HepG2 (cell line): ENCODE measurements around the gene UBALD1. TPM values are rescaled to one million over a fixed set of nuclear protein-coding genes. Genes with fewer than 3 reads are reported as not detected.
A peak's percentile ranks its signal among the peaks of the same experiment; 100 is the strongest.

Experiments
- HIVEP1 ChIP-seq: sonication (generic); formaldehyde crosslinking; IDR thresholded peaks from 2 replicates; pipeline ENCODE4 v1.4.0; 2020; ENCODE audit warnings: mild to moderate bottlenecking, missing genetic modification reagents
- HNF4A ChIP-seq: sonication (generic); formaldehyde crosslinking; IDR thresholded peaks from 2 replicates; pipeline ENCODE4 v1.4.0; 2020; ENCODE audit warnings: missing genetic modification reagents
- JUNB ChIP-seq: sonication (generic); formaldehyde crosslinking; IDR thresholded peaks from 2 replicates; pipeline ENCODE4 v1.8.0; 2022; ENCODE audit warnings: missing genetic modification reagents, mild to moderate bottlenecking, borderline replicate concordance
- NR1H2 ChIP-seq: sonication (generic); formaldehyde crosslinking; IDR thresholded peaks from 2 replicates; pipeline ENCODE4 v1.8.1; 2022; ENCODE audit warnings: low read depth, missing genetic modification reagents, borderline replicate concordance
- SIX1 ChIP-seq: sonication (generic); formaldehyde crosslinking; IDR thresholded peaks from 2 replicates; pipeline ENCODE4 v1.4.0; 2020; ENCODE audit warnings: missing genetic modification reagents, borderline replicate concordance
- SNAI1 ChIP-seq: sonication (generic); formaldehyde crosslinking; IDR thresholded peaks from 2 replicates; pipeline ENCODE4 v1.5.0; 2020; ENCODE audit warnings: mild to moderate bottlenecking, missing genetic modification reagents, borderline replicate concordance
- SRSF1 ChIP-seq: fragments of 200-400 bp; formaldehyde crosslinking; optimal IDR thresholded peaks from 2 replicates; pipeline ENCODE3; 2017; ENCODE audit warnings: mild to moderate bottlenecking, low read depth, low read length, moderate library complexity
- TAF1 ChIP-seq: sonication (generic); formaldehyde crosslinking; IDR thresholded peaks from 2 replicates; pipeline ENCODE4 v1.4.0; 2020; ENCODE audit warnings: missing genetic modification reagents
- THYN1 ChIP-seq: sonication (generic); formaldehyde crosslinking; IDR thresholded peaks from 2 replicates; pipeline ENCODE4 v1.8.1; 2023; ENCODE audit warnings: low read depth, mild to moderate bottlenecking, moderate library complexity, missing genetic modification reagents, borderline replicate concordance
- XBP1 ChIP-seq: sonication (generic); formaldehyde crosslinking; IDR thresholded peaks from 2 replicates; pipeline ENCODE4 v1.5.0; 2020; ENCODE audit warnings: missing genetic modification reagents
- ZBTB1 ChIP-seq: sonication (generic); formaldehyde crosslinking; IDR thresholded peaks from 2 replicates; pipeline ENCODE4 v1.4.0; 2020; ENCODE audit warnings: missing genetic modification reagents, borderline replicate concordance
- ZNF543 ChIP-seq: sonication (generic); formaldehyde crosslinking; IDR thresholded peaks from 2 replicates; pipeline ENCODE4 v1.4.0; 2020; ENCODE audit warnings: mild to moderate bottlenecking, missing genetic modification reagents
- ZNF776 ChIP-seq: sonication (generic); formaldehyde crosslinking; IDR thresholded peaks from 2 replicates; pipeline ENCODE4 v1.4.0; 2020; ENCODE audit warnings: mild to moderate bottlenecking, missing genetic modification reagents
- polyA plus RNA-seq, 8 experiments: library from polyadenylated mRNA; depleted of rRNA in 3 of 8; stranded (reverse) in 7 of 8; unstranded in 1 of 8; fragments of >200 nt; fragmentation: Illumina TruSeq in 4 of 8; extraction: Trizol in 4 of 8; gene quantifications; 2 replicates each; pipeline versions ENCODE4 v1.2.1 to v1.2.3, GENCODE V29; 2011 to 2016; ENCODE audit warnings: low read depth in 4 of 8, missing spikeins in 1 of 8, mixed read lengths in 1 of 8; ENCODE audit not compliant: insufficient read depth in 1 of 8
- total RNA-seq, 5 experiments: library from RNA; depleted of rRNA; stranded (reverse); fragments of >200 nt; fragmentation: Illumina TruSeq; extraction: Trizol; gene quantifications; 2 replicates each; pipeline ENCODE4 v1.2.3, GENCODE V29; 2016; ENCODE audit warnings: low read depth in 1 of 5
- TF ChIP-seq, protein P1 (sequence below): sonication (generic); formaldehyde crosslinking; IDR thresholded peaks from 2 replicates; pipeline ENCODE4 v1.8.0; 2022; ENCODE audit warnings: missing genetic modification reagents, mild to moderate bottlenecking, moderate library complexity, borderline replicate concordance
- TF ChIP-seq, protein P2 (sequence below): IDR thresholded peaks from 2 replicates; pipeline ENCODE4 v1.6.1; 2018; ENCODE audit warnings: missing genetic modification reagents, mild to moderate bottlenecking, missing compliant biosample characterization
- TF ChIP-seq, protein P3 (sequence below): IDR thresholded peaks from 2 replicates; pipeline ENCODE4 v1.6.1; 2012; ENCODE audit warnings: inconsistent platforms
- TF ChIP-seq, protein P4 (sequence below): sonication (generic); formaldehyde crosslinking; IDR thresholded peaks from 2 replicates; pipeline ENCODE4 v1.4.0; 2020; ENCODE audit warnings: missing genetic modification reagents, borderline replicate concordance
- TF ChIP-seq, protein P5 (sequence below): IDR thresholded peaks from 2 replicates; pipeline ENCODE4 v1.4.0; 2020; ENCODE audit warnings: mild to moderate bottlenecking, missing genetic modification reagents

Gene UBALD1
- total and polyA plus RNA-seq, 2 of the 13 experiments (the other 11 are each of a cell fraction or from before 2014, with no cell fraction given), result 6.8 to 12.3 TPM

DNA sequence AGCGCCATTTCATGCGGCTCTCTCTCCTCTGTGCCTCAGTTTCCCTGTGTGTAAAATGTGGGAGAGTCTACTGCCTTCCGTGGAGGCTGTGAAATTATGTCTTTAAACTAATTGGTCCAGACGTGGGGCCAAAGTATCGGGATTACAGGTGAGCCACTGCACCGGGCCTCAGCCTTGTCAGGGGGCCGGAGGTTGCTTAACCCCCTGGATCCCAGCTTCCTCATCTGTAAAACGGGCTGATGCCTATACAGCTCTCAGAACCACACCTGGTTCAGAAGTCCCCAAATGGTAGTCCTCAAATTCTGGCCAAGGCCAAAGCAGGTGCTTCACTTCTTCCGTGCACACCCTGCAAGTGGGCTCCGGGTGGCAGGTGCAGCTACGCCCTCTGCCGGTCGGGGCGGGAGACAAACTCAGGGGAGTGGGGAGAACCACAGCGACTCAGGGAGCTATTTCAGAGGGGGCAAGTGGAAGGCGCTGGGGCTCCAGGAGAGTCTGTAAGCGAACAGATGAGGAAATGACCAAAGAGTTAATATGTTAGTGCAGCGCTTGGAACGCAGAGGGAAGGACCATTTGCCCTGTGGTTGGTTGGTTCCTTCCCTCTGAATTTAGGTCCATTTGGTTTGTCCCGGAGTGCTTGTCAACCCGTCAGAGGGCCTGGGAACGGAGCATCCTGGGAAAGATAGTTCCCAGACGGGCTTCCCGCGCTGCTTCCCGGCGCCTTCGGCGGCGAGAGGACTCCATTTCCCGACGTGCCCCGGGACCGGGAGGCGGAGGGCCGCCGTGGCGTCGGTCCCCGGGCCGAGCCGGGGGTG is 9.5 kb upstream of the UBALD1 start, which contains the start of gene MGRN1 (continued):
- TF ChIP-seq, protein P1, sequence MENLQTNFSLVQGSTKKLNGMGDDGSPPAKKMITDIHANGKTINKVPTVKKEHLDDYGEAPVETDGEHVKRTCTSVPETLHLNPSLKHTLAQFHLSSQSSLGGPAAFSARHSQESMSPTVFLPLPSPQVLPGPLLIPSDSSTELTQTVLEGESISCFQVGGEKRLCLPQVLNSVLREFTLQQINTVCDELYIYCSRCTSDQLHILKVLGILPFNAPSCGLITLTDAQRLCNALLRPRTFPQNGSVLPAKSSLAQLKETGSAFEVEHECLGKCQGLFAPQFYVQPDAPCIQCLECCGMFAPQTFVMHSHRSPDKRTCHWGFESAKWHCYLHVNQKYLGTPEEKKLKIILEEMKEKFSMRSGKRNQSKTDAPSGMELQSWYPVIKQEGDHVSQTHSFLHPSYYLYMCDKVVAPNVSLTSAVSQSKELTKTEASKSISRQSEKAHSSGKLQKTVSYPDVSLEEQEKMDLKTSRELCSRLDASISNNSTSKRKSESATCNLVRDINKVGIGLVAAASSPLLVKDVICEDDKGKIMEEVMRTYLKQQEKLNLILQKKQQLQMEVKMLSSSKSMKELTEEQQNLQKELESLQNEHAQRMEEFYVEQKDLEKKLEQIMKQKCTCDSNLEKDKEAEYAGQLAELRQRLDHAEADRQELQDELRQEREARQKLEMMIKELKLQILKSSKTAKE (CRISPR knock-in tag), result no peak
- TF ChIP-seq JUNB (CRISPR knock-in tag) (no peak), HNF4A (CRISPR knock-in tag) (no peak), SNAI1 (CRISPR knock-in tag) (no peak; the same call in 1 of the 2 replicates), TAF1 (no peak), SIX1 (no peak), NR1H2 (CRISPR knock-in tag) (no peak), HIVEP1 (peak; percentile 51; the same call in 1 of the 2 replicates), SRSF1 (no peak), XBP1 (CRISPR knock-in tag) (no peak), ZNF543 (CRISPR knock-in tag) (no peak; the same call in 1 of the 2 replicates), ZNF776 (CRISPR knock-in tag) (peak; percentile 41; the same call in 1 of the 2 replicates), THYN1 (CRISPR knock-in tag) (no peak), ZBTB1 (CRISPR knock-in tag) (no peak)
- TF ChIP-seq, protein P2, sequence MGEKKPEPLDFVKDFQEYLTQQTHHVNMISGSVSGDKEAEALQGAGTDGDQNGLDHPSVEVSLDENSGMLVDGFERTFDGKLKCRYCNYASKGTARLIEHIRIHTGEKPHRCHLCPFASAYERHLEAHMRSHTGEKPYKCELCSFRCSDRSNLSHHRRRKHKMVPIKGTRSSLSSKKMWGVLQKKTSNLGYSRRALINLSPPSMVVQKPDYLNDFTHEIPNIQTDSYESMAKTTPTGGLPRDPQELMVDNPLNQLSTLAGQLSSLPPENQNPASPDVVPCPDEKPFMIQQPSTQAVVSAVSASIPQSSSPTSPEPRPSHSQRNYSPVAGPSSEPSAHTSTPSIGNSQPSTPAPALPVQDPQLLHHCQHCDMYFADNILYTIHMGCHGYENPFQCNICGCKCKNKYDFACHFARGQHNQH (CRISPR knock-in tag), result 0 out of 2 replicates have a peak, but pooled peaks have one; percentile 46
- TF ChIP-seq, protein P3, sequence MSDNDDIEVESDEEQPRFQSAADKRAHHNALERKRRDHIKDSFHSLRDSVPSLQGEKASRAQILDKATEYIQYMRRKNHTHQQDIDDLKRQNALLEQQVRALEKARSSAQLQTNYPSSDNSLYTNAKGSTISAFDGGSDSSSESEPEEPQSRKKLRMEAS, result peak; percentile 77
- TF ChIP-seq, protein P4, sequence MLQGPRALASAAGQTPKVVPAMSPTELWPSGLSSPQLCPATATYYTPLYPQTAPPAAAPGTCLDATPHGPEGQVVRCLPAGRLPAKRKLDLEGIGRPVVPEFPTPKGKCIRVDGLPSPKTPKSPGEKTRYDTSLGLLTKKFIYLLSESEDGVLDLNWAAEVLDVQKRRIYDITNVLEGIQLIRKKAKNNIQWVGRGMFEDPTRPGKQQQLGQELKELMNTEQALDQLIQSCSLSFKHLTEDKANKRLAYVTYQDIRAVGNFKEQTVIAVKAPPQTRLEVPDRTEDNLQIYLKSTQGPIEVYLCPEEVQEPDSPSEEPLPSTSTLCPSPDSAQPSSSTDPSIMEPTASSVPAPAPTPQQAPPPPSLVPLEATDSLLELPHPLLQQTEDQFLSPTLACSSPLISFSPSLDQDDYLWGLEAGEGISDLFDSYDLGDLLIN, result no peak
- TF ChIP-seq, protein P5, sequence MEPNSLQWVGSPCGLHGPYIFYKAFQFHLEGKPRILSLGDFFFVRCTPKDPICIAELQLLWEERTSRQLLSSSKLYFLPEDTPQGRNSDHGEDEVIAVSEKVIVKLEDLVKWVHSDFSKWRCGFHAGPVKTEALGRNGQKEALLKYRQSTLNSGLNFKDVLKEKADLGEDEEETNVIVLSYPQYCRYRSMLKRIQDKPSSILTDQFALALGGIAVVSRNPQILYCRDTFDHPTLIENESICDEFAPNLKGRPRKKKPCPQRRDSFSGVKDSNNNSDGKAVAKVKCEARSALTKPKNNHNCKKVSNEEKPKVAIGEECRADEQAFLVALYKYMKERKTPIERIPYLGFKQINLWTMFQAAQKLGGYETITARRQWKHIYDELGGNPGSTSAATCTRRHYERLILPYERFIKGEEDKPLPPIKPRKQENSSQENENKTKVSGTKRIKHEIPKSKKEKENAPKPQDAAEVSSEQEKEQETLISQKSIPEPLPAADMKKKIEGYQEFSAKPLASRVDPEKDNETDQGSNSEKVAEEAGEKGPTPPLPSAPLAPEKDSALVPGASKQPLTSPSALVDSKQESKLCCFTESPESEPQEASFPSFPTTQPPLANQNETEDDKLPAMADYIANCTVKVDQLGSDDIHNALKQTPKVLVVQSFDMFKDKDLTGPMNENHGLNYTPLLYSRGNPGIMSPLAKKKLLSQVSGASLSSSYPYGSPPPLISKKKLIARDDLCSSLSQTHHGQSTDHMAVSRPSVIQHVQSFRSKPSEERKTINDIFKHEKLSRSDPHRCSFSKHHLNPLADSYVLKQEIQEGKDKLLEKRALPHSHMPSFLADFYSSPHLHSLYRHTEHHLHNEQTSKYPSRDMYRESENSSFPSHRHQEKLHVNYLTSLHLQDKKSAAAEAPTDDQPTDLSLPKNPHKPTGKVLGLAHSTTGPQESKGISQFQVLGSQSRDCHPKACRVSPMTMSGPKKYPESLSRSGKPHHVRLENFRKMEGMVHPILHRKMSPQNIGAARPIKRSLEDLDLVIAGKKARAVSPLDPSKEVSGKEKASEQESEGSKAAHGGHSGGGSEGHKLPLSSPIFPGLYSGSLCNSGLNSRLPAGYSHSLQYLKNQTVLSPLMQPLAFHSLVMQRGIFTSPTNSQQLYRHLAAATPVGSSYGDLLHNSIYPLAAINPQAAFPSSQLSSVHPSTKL (CRISPR knock-in tag), result 0 out of 2 replicates have a peak, but pooled peaks have one; percentile 36
